ENCODE measurements around the gene CRISP1.

DNA sequence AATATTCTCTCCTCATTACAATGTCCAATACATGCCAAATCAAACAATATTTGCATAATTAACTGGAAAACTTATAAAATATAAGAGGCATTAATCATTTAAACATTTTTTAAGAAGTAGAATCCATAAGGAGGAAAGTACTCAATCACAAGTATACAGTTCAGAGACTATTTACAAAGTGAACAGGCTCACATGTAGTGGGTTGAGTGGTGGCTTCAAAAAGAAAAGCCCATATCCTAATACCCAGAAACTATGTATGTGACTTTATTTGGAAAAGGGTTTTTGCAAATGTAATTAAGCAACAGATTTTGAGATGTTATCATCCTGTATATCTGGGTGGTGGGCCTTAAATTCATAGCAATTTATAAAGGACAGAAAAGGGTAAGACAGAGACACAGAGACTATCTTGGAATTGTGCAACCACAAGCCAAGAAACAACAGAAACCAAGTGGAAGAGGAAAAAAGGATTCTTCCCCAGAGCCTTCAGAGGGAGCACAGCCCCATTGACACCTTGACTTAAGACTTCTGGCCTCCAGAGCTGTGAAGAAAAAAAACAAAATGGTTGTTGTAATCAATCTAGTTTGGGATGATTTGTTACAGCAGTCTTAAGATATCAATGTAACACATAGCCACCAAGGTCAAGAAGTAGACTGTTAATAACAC lies 32.7 kb upstream of the CRISP1 start:
- TF ChIP-seq POLR2AphosphoS5 (IDR thresholded peaks at IDR 0.05; ENCODE audit: low read length): no peak
- TF ChIP-seq, protein P1, sequence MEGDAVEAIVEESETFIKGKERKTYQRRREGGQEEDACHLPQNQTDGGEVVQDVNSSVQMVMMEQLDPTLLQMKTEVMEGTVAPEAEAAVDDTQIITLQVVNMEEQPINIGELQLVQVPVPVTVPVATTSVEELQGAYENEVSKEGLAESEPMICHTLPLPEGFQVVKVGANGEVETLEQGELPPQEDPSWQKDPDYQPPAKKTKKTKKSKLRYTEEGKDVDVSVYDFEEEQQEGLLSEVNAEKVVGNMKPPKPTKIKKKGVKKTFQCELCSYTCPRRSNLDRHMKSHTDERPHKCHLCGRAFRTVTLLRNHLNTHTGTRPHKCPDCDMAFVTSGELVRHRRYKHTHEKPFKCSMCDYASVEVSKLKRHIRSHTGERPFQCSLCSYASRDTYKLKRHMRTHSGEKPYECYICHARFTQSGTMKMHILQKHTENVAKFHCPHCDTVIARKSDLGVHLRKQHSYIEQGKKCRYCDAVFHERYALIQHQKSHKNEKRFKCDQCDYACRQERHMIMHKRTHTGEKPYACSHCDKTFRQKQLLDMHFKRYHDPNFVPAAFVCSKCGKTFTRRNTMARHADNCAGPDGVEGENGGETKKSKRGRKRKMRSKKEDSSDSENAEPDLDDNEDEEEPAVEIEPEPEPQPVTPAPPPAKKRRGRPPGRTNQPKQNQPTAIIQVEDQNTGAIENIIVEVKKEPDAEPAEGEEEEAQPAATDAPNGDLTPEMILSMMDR (IDR thresholded peaks at IDR 0.05 in 2 of 3, conservative IDR thresholded peaks at IDR 0.05 in 1 of 3; ENCODE audit: control insufficient read depth in 2 of 3, extremely low read depth in 1 of 3, insufficient read depth in 1 of 3, low read depth in 3 of 3, low read length in 3 of 3): no peak
- TF ChIP-seq TCF7 (IDR thresholded peaks at IDR 0.05; ENCODE audit: borderline replicate concordance): no peak
- no peak for TF ChIP-seq FOXM1 (IDR thresholded peaks at IDR 0.05; ENCODE audit: low read depth, low read length)
- TF ChIP-seq POLR2A (IDR thresholded peaks at IDR 0.05; ENCODE audit: low read depth, low read length): no peak
- TF ChIP-seq RCOR1 (conservative IDR thresholded peaks at IDR 0.05; ENCODE audit: low read depth, low read length): no peak
- no peak for TF ChIP-seq EZH2 (IDR thresholded peaks at IDR 0.05; ENCODE audit: borderline replicate concordance, control insufficient read depth, low read depth, low read length)
- TF ChIP-seq HCFC1 (IDR thresholded peaks at IDR 0.05; ENCODE audit: low read length): no peak
- no peak for TF ChIP-seq ZNF274 (IDR thresholded peaks at IDR 0.05; ENCODE audit: insufficient read depth, insufficient read length)
- TF ChIP-seq EED (IDR thresholded peaks at IDR 0.05; ENCODE audit: low read depth): no peak
- TF ChIP-seq, protein P2, sequence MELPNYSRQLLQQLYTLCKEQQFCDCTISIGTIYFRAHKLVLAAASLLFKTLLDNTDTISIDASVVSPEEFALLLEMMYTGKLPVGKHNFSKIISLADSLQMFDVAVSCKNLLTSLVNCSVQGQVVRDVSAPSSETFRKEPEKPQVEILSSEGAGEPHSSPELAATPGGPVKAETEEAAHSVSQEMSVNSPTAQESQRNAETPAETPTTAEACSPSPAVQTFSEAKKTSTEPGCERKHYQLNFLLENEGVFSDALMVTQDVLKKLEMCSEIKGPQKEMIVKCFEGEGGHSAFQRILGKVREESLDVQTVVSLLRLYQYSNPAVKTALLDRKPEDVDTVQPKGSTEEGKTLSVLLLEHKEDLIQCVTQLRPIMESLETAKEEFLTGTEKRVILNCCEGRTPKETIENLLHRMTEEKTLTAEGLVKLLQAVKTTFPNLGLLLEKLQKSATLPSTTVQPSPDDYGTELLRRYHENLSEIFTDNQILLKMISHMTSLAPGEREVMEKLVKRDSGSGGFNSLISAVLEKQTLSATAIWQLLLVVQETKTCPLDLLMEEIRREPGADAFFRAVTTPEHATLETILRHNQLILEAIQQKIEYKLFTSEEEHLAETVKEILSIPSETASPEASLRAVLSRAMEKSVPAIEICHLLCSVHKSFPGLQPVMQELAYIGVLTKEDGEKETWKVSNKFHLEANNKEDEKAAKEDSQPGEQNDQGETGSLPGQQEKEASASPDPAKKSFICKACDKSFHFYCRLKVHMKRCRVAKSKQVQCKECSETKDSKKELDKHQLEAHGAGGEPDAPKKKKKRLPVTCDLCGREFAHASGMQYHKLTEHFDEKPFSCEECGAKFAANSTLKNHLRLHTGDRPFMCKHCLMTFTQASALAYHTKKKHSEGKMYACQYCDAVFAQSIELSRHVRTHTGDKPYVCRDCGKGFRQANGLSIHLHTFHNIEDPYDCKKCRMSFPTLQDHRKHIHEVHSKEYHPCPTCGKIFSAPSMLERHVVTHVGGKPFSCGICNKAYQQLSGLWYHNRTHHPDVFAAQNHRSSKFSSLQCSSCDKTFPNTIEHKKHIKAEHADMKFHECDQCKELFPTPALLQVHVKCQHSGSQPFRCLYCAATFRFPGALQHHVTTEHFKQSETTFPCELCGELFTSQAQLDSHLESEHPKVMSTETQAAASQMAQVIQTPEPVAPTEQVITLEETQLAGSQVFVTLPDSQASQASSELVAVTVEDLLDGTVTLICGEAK (IDR thresholded peaks at IDR 0.05; ENCODE audit: borderline replicate concordance): no peak
- no peak for TF ChIP-seq ZBTB11 (CRISPR knock-in tag; IDR thresholded peaks at IDR 0.05)
- TF ChIP-seq CHD1 (IDR thresholded peaks at IDR 0.05; ENCODE audit: low read depth, low read length): no peak
- TF ChIP-seq MYB (IDR thresholded peaks at IDR 0.05; ENCODE audit: borderline replicate concordance, low read depth, low read length): no peak
